ENCODE results near the gene KCNT2.

The KCNT2 gene

DNA sequence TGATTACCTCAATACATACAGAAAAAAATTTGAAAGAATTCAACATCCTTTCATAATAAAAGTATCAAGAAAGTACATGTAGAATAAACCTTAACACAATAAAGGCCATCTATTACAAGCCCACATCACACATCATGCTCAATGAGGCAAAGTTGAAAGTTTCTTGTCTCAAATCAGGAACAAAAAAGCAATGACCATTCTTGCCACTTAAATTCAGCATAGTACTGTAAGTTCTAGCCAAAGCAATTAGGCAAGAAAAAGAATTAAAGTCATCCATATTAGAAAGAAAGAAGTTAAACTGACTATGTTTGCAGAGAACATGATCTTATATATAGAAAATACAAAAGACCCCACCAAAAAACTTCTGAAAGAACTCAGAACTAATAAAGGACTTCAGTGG, 44.5 kb downstream of the KCNT2 start:
- Histone ChIP-seq H3K27me3 (replicated peaks; ENCODE audit: insufficient read depth, low read length) (no peaks in the 10 kb centered on the region), H3K4me2 (ENCODE audit: low read depth, low read length) (no peak overlapping the region), H4K20me1 (ENCODE audit: insufficient read depth, low read length) (no peaks in the 10 kb centered on the region), H3K4me1 (ENCODE audit: low read length) (0 out of 2 replicates have a peak, but pooled peaks cover 2% of the 10 kb centered on the region), H3K9me2 (replicated peaks; ENCODE audit: insufficient read depth, low read length) (no peaks in the 10 kb centered on the region), H3K4me3 (ENCODE audit: low read length) (no peak overlapping the region), H3F3A (ENCODE audit: insufficient read depth, low read length) (no peaks in the 10 kb centered on the region), H3K9ac (ENCODE audit: low read length) (no peak overlapping the region), H3K9me3 (replicated peaks; ENCODE audit: insufficient read depth, low read length) (no peaks in the 10 kb centered on the region), H3K27ac (ENCODE audit: low read length) (no peak overlapping the region), H3K36me3 (replicated peaks; ENCODE audit: insufficient read depth, low read length) (no peaks in the 10 kb centered on the region), H2AFZ (ENCODE audit: low read length) (no peak overlapping the region), H3K79me2 (ENCODE audit: low read length) (no peaks in the 10 kb centered on the region)
- no peak for DNase-seq
- TF ChIP-seq EZH2 (optimal IDR thresholded peaks at IDR 0.05; ENCODE audit: low read depth, low read length), result no peak
- TF ChIP-seq EZH2phosphoT487 (IDR thresholded peaks at IDR 0.05; ENCODE audit: low read length), result no peak
- TF ChIP-seq, protein P1, sequence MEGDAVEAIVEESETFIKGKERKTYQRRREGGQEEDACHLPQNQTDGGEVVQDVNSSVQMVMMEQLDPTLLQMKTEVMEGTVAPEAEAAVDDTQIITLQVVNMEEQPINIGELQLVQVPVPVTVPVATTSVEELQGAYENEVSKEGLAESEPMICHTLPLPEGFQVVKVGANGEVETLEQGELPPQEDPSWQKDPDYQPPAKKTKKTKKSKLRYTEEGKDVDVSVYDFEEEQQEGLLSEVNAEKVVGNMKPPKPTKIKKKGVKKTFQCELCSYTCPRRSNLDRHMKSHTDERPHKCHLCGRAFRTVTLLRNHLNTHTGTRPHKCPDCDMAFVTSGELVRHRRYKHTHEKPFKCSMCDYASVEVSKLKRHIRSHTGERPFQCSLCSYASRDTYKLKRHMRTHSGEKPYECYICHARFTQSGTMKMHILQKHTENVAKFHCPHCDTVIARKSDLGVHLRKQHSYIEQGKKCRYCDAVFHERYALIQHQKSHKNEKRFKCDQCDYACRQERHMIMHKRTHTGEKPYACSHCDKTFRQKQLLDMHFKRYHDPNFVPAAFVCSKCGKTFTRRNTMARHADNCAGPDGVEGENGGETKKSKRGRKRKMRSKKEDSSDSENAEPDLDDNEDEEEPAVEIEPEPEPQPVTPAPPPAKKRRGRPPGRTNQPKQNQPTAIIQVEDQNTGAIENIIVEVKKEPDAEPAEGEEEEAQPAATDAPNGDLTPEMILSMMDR (IDR thresholded peaks at IDR 0.05; ENCODE audit: low read length), result no peak

DNA sequence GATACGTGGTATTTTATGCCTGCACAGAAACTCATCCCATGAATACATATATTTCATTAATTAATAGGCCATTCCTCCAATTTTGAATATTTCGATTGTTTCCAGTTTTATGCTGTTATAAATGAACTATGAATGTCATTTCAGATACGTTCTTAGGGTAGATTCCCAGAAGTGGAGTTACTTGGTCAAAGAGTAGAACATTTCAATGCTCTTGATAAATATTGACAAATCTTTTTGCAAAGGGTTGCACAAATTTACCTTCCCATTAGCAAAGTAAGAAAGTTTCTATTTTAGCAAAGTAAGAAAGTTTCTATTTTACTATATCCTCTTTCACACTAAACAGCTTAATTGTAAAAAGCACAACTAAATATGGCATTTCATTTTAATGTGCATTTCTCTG, 48.9 kb downstream of the KCNT2 start:
- no peaks in the 10 kb centered on the region for H3K9me2 ChIP-seq (replicated peaks; ENCODE audit: insufficient read depth, low read length)
- H3K79me2 ChIP-seq (ENCODE audit: low read length), result no peaks in the 10 kb centered on the region
- H2AFZ ChIP-seq (ENCODE audit: low read length), result no peak overlapping the region
- no peak overlapping the region for H3K4me3 ChIP-seq (ENCODE audit: low read length)
- no peak overlapping the region for H3K27ac ChIP-seq (ENCODE audit: low read length)
- no peaks in the 10 kb centered on the region for H4K20me1 ChIP-seq (ENCODE audit: insufficient read depth, low read length)
- no peak overlapping the region for H3K4me2 ChIP-seq (ENCODE audit: low read depth, low read length)
- no peak for DNase-seq
- H3K4me1 ChIP-seq (ENCODE audit: low read length), result peaks cover 5% of the 10 kb centered on the region; the same call in 1 of the 2 replicates
- H3K27me3 ChIP-seq (replicated peaks; ENCODE audit: insufficient read depth, low read length), result no peaks in the 10 kb centered on the region
- no peak overlapping the region for H3K9ac ChIP-seq (ENCODE audit: low read length)
- H3K9me3 ChIP-seq (replicated peaks; ENCODE audit: insufficient read depth, low read length), result no peaks in the 10 kb centered on the region
- no peaks in the 10 kb centered on the region for H3F3A ChIP-seq (ENCODE audit: insufficient read depth, low read length)
- TF ChIP-seq, protein P1 (IDR thresholded peaks at IDR 0.05; ENCODE audit: low read length), result no peak
- TF ChIP-seq EZH2phosphoT487 (IDR thresholded peaks at IDR 0.05; ENCODE audit: low read length) (no peak), EZH2 (optimal IDR thresholded peaks at IDR 0.05; ENCODE audit: low read depth, low read length) (no peak)
- no peaks in the 10 kb centered on the region for H3K36me3 ChIP-seq (replicated peaks; ENCODE audit: insufficient read depth, low read length)

DNA sequence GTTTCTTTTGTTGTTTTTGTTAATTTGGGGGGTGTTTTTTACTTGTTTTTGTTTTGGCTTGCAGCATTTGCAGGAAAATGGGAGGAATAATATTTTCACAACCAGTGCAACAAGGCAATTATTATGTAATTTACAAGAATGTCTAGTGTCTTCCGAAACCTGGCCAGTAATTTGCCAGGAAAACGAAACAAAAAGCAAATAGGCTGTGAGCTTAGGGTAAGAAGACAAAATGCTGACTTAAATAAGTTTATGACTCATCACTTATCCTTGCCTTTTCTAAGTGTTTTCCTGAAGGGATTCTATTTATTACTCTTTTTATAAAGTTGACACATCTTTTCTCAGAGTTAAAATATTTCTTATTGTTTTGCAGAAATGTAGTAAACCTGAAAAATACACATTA, 49.8 kb downstream of the KCNT2 start:
- no peak overlapping the region for H3K9ac ChIP-seq (ENCODE audit: low read length)

More for the DNA sequence above, 49.8 kb downstream of the KCNT2 start:
- Histone ChIP-seq H3K9me2 (replicated peaks; ENCODE audit: insufficient read depth, low read length) (no peaks in the 10 kb centered on the region; the same call in 1 of the 2 replicates), H3K9me3 (replicated peaks; ENCODE audit: insufficient read depth, low read length) (no peaks in the 10 kb centered on the region), H3K4me2 (ENCODE audit: low read depth, low read length) (peak overlapping the region; percentile 34), H3K79me2 (ENCODE audit: low read length) (no peaks in the 10 kb centered on the region), H3K4me1 (ENCODE audit: low read length) (peaks cover 5% of the 10 kb centered on the region; the same call in 1 of the 2 replicates), H3K36me3 (replicated peaks; ENCODE audit: insufficient read depth, low read length) (no peaks in the 10 kb centered on the region), H3K27ac (ENCODE audit: low read length) (no peak overlapping the region), H4K20me1 (ENCODE audit: insufficient read depth, low read length) (no peaks in the 10 kb centered on the region), H3F3A (ENCODE audit: insufficient read depth, low read length) (no peaks in the 10 kb centered on the region), H3K27me3 (replicated peaks; ENCODE audit: insufficient read depth, low read length) (no peaks in the 10 kb centered on the region), H2AFZ (ENCODE audit: low read length) (no peak overlapping the region), H3K4me3 (ENCODE audit: low read length) (no peak overlapping the region)
- peak; percentile 84 for DNase-seq
- TF ChIP-seq, protein P1 (IDR thresholded peaks at IDR 0.05; ENCODE audit: low read length), result no peak
- TF ChIP-seq EZH2 (optimal IDR thresholded peaks at IDR 0.05; ENCODE audit: low read depth, low read length) (no peak), EZH2phosphoT487 (IDR thresholded peaks at IDR 0.05; ENCODE audit: low read length) (no peak)
